Measurements from ENCODE around the gene EPC2.

GRCh38 chr2:148752977-148753376 lies 108.4 kb downstream of the EPC2 start:
- TF ChIP-seq, protein P1, sequence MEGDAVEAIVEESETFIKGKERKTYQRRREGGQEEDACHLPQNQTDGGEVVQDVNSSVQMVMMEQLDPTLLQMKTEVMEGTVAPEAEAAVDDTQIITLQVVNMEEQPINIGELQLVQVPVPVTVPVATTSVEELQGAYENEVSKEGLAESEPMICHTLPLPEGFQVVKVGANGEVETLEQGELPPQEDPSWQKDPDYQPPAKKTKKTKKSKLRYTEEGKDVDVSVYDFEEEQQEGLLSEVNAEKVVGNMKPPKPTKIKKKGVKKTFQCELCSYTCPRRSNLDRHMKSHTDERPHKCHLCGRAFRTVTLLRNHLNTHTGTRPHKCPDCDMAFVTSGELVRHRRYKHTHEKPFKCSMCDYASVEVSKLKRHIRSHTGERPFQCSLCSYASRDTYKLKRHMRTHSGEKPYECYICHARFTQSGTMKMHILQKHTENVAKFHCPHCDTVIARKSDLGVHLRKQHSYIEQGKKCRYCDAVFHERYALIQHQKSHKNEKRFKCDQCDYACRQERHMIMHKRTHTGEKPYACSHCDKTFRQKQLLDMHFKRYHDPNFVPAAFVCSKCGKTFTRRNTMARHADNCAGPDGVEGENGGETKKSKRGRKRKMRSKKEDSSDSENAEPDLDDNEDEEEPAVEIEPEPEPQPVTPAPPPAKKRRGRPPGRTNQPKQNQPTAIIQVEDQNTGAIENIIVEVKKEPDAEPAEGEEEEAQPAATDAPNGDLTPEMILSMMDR (IDR thresholded peaks at IDR 0.05) = no peak
- no peak for TF ChIP-seq TCF7 (CRISPR knock-in tag; IDR thresholded peaks at IDR 0.05; ENCODE audit: low read depth)
- no peak for TF ChIP-seq FOXP1 (CRISPR knock-in tag; IDR thresholded peaks at IDR 0.05; ENCODE audit: borderline replicate concordance)
- no peak for TF ChIP-seq NFYB (CRISPR knock-in tag; conservative IDR thresholded peaks at IDR 0.05; ENCODE audit: low read depth)

All from WTC11 (cell line).